Stimulated activated CD8-positive, alpha-beta memory T cell treated with anti-CD3 and anti-CD28 coated beads, Interleukin-15, amount 100 ng/mL, for 1 hour (primary cell): ENCODE results near the gene GRM8.

ENCODE experiments used
- DNase-seq: peaks from one replicate; pipeline ENCODE4 v3.0.0-alpha.2; 2020; ENCODE audit warnings: low read depth

Gene GRM8

GRCh38 chr7:126426652-126427051 is 826.1 kb downstream of the GRM8 start:
- no peak for DNase-seq

GRCh38 chr7:126424985-126425384 is 827.8 kb downstream of the GRM8 start:
- no peak for DNase-seq

- no peak for DNase-seq
Measured at GRCh38 chr7:126419047-126419446, 833.7 kb downstream of the GRM8 start.

GRCh38 chr7:126411821-126412383 is 840.8 kb downstream of the GRM8 start:
- no peak for DNase-seq

- no peak for DNase-seq
Measured at GRCh38 chr7:126411032-126411820, 841.5 kb downstream of the GRM8 start.

GRCh38 chr7:126403040-126403439 is 849.7 kb downstream of the GRM8 start:
- no peak for DNase-seq

GRCh38 chr7:126401918-126402317 is 850.8 kb downstream of the GRM8 start:
- DNase-seq, result no peak

GRCh38 chr7:126398851-126399529 is 853.8 kb downstream of the GRM8 start:
- no peak for DNase-seq

- DNase-seq, result no peak
Measured at GRCh38 chr7:126398285-126398684, 854.5 kb downstream of the GRM8 start.

GRCh38 chr7:126394406-126394805 is 858.3 kb downstream of the GRM8 start:
- no peak for DNase-seq
